PC-9 (cell line): ENCODE measurements around the gene S100A6.

Experiments used
- CTCF ChIP-seq: fragments of 200-600 bp; sonication (generic); conservative IDR thresholded peaks from 2 replicates; pipeline ENCODE4 v1.6.1; 2017; ENCODE audit warnings: mixed run types, antibody characterized with exemption, mild to moderate bottlenecking, moderate library complexity
- EZH2 ChIP-seq: fragments of 200-600 bp; sonication (generic); IDR thresholded peaks from 2 replicates; pipeline ENCODE4 v1.8.0; 2017; ENCODE audit warnings: antibody characterized with exemption, low read depth

GRCh38 chr1:153526132-153526543 lies 9.7 kb downstream of the S100A6 start:
- TF ChIP-seq CTCF: no peak
- no peak for TF ChIP-seq EZH2
